Activated CD8-positive, alpha-beta memory T cell treated with anti-CD3 and anti-CD28 coated beads, Interleukin-2, amount 50 U/mL, for 1 hour (primary cell): ENCODE data around the gene NAPG.
"Not testable (repeated sequence)": the region's sequence is repeated elsewhere in the genome, so short reads cannot be mapped to it uniquely, and the experiment has no call there.

Experiments used
- DNase-seq: peaks from one replicate; pipeline ENCODE4 v3.0.0-alpha.2; 2020; ENCODE audit errors: extremely low read depth

The NAPG gene

DNA sequence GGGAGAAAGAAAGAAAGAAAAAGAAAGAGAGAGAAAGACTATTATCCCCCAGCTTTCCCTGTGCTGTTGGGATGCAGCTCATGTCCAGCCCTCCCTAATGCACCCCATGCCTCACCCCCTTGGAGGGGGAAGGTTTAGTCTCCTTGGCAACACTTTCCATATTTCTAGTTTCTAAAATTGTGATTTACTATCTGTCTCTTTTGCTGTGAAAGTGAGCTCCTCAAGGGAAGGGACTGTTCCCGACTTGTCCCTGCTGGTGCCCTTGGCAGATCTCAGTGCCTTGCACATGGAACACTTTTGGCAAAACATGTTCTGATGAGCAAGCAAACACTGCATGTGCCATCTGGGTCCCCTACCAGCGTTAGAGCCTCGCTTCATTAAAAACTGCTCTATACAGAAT is 11.7 kb upstream of the NAPG start:
- DNase-seq: no peak

DNA sequence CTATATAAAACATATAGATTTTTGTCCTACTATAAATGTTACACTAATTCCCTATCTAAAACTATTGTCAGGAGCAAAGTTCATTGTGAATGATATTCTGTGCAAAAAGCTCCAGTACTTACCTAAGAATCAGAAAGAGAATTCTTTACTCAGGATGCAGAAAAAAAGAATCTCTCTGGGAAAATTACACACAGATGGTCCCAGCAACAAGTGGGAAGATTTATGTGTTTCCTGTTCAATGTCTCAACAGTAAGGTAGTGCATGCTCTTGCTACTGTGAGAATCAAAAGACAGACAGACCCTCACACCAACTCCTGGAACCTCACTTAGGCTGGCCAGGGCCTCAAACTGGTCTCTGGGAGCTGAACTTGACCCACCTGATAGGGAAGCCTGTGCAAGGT is 11.2 kb upstream of the NAPG start:
- no peak for DNase-seq

DNA sequence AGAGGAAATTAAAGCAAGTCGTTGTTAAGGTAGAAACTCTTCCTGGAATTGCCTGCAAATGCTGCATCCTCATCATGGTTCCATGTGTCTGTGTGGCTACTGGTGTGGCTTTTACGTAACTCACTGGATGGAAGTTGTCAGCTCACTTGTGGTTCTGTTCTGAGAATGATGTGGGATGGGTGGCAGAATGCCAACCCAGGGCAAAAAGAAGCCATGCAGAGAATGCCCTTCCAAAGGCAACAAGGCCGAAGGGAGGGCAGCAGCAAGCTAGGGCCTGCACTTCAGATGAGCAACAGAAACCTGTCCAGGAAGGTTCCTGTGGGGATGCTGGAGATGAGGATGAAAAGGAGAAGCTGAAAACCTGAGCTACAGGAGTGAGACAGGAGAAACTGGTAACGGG is 10.4 kb upstream of the NAPG start:
- no peak for DNase-seq

DNA sequence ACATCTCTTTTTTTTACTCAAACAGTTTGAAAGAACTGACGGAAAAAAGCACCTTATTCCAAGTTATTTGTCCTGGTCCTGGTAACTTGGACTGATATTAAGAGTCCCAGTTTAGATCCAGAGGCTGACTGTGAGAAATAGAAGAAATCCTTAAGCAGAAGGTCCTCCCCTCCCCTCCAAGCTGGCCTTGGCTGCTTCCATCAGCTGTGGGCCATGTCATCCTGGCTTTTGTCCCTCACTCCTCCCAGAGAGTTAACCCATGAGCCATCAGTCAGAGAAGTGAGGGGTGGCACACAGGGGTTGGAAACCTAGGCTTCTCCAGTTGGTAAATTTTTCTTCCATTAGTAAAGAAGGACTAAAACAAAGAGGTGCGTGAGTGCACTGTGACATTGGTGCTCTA is 9.7 kb upstream of the NAPG start:
- DNase-seq: no peak

- no peak for DNase-seq
Observed at GRCh38 chr18:10518595-10519255, 7.1 kb upstream of the NAPG start.

- no peak for DNase-seq
Observed at GRCh38 chr18:10519366-10519765, 6.5 kb upstream of the NAPG start.

DNA sequence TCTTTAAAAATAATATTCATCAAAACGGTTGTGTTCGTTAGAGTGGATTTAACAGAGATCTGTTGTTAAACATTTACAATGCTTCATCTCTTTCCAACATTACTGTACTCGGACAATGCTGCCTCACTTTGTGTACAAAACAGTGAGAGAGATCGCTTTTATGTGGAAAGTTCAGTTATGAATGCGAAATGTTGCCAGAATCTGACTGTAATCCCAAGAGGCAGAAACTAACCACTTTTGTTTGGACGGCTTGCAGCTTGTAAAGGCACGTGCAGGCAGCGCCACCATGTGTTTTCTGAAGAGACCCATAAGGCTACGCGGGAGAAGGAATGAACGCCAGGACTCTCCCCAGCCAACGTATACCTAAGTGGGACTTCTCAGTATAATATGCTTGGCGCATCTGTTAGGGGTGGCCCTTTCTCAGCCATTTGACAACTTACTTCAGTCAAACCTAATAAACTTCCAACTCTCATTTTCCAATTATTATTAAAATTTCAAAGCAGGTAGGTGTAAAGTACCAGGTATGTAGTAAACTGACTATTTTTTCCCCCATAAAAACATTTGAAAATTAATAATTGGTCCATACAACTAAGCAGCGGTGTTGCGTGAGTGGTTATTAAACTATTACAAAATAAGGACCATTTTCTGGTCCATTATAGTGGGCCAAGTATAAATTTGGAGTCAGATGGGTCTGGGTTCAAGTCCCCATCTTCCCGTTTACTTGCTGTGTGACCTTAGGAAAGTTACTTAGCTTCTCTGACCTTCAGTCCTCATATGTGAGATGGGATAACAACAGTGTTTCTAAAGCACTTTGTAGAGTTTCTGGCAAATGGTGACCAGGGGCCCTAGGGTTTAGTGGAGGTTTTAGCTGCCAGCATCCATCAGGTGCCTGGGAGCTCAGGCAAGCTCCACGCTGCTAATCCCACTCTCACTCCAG is 5.6 kb upstream of the NAPG start:
- DNase-seq: peak; percentile 18

DNA sequence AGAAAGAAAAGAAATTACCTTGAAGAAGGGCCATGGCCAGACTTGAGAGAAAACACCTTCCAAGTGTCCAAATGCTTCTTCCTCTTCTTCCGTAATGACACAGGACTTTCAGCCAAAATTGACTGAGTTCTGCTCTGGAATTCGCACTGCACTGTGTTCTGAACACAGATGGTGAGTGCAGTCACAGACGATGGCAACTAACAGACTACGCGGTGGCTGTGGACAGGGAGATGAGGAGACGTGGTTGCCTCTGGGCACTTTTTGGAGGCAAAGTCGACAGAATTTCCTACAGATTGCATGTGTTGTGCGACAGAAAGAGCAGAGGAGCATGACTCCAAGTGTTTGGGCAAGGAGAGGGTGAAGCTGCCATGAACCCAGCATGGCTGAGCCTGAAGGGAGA is 4.3 kb upstream of the NAPG start:
- DNase-seq: no peak

DNA sequence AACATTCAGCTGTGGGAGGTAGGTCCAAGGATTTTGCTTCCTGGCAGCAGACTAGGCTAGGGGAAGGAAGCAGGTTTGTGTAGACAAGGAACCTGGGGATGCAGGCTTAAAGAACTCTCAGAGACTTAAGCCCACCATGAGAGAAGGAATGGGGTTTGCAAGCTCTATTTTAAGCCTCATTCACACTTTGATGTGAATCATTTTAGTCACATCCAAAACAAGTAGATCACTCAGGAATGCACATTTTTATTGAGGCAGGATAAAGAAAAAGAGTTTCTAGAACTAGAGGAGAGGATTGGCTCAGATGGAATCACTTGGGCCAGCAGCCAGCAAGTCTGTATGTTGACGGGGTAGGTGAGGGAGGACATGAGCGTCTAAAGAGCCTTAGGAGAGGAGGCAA is 3.3 kb upstream of the NAPG start:
- DNase-seq: no peak

GRCh38 chr18:10523544-10523943 is 2.3 kb upstream of the NAPG start:
- DNase-seq: no peak

DNA sequence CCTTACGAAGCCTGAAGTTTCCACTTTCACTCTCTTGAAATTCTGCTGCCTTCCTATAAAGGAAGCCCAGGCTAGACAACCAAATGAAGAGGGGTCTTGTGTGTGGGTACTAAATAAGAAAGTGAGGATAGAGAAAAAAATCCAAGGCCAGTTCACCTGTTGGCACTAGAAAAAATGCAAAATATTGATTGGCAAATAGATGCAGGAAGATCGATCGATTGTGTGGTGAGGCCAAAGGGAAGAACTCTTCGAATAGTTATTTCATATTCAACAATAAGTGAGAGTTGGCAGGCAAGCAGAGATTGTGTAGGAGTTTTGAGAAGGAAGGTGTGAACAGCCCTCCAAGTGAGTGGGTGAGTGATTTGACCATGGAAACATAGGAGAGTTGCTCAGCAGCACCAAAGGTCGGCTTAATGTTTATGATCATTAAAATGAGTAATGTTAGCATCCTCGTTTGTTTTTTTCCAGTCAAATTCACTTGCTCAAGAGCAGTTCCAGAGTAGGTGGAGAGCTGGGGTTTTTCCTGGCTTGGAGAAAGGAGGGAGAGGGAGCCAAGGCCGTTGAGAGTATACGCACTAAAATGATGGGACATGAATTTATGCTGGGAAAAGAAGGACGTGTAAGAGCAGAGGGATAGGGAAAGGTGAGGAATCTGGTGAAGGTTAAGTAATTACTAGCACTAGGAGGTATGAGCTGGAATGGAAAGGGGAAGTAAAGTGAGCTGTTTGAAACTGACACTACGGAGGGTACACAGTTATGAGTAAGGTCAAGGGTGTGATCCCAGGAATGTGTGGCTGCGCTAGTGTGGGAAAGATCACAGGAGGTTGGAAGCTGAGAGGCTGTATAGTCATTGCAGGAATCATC is 1.1 kb upstream of the NAPG start:
- no peak for DNase-seq

DNA sequence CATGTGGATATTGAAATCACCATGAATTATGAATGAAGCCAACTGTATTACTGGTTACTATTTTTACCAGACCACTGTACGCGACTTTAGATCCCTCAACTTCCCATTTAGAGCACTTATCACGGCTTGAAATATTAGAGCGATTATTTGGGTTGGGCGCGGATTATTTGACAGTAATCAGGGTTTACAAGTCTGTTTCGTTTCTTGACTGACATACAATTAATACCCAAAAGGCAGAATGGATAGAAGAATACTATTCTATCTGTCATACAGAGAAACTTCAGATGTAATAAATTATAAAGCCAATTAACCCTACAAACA is 496 bp upstream of the NAPG start:
- no peak for DNase-seq

DNA sequence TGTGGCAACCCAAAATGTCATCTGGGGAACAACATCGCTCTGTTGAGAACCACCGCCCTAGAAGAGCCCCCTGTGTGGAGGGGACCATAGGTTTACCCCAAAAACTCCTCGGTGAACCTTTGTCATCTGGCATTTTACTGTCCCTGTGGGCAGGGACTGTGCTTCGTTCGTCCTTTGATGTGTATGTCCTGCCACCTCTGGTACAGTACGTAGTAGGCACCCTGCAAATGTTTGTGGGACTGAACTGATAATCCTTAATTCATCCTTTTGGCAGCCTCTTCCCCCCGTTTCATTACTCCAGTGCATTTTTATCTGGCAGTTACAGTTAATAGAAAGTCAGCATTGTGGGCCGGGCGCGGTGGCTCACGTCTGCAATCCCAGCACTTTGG is 728 bp downstream of the NAPG start:
- no peak for DNase-seq

DNA sequence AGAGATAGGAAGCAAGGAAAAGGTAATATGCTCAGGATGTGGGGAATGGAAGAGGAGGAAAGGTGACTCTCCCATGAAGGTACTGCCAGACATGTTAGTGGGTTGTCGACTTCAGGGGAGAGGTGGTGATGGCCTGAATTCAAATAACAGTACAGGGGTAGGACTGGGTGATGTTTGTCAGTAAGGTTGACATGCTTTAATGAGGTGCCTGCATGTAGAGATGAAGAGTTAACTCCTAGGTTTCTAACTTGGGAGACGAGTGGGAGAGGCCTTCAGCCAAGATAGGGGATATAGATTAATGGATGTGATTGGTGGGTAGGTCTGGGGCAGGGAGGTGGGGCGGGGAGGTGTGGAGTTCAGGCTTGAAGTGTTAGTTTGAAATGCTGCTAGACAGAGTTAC is 2.6 kb downstream of the NAPG start:
- DNase-seq: no peak

GRCh38 chr18:10530002-10530401 is 4.2 kb downstream of the NAPG start:
- DNase-seq: no peak

- no peak for DNase-seq
Observed at GRCh38 chr18:10530852-10531251, 5.0 kb downstream of the NAPG start.

GRCh38 chr18:10533111-10533510 is 7.3 kb downstream of the NAPG start:
- no peak for DNase-seq

DNA sequence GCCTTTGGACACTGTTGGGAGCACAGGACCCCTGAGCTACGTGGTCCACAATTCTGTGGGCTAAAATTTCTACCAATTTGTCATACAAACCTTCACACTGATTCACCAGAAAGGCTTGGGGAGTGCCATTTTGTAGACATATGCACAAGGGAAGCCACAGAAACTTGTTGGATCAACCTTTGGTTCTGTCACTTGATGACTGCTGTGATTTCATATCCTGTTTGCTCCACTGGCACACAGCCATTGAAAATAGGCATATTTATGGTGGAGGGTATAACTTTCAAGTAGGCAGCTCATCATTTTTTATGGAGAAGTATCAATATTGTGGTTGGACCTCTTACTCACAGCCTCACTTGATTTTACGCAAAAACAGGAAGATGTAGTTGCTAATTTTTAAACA is 10.5 kb downstream of the NAPG start:
- no peak for DNase-seq

GRCh38 chr18:10537765-10538164 is 11.9 kb downstream of the NAPG start:
- no peak for DNase-seq

GRCh38 chr18:10539124-10539523 is 13.3 kb downstream of the NAPG start:
- not testable (repeated sequence) for DNase-seq

GRCh38 chr18:10543277-10543676 is 17.4 kb downstream of the NAPG start:
- DNase-seq: no peak

DNA sequence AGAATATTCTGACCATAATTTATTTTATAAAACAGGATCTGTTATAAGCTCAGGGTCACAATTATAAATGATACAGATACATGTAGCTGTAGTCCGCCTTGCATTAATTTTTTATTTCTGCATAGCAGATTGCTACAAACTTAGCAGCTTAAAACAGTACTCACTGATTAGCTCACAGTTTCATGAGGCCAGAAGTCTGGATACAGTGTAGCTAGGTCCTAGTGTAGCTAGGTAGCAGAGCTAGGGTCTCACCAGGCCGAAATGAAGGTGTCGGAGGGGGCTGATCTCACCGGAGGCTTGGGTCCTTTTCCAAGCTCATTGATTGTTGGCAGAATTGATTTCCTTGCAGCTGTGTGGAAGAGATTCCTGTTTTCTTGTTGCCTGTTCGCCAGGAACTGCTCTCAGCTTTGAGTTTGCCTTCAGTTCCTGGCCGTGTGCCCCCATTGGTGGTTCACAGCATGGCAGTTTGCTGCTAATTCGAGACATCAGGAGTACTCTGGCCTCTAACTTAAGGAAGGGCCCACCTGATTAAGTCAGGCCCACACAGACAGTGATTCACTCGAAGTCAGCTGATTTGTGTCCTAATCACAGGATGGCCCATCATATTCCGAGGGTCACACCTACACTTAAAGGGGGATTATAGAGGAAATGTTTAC is 18.4 kb downstream of the NAPG start:
- no peak for DNase-seq
